ENCODE data around the gene APBA2. TPM values are rescaled to one million over a fixed set of nuclear protein-coding genes. Genes with fewer than 3 reads are reported as not detected.
A peak's percentile ranks its signal among the peaks of the same experiment; 100 is the strongest.
"Not testable (repeated sequence)": the region's sequence is repeated elsewhere in the genome, so short reads cannot be mapped to it uniquely, and the experiment has no call there.

APBA2 gene
- total and polyA plus RNA-seq, 5 donors: 0.17 to 0.95 (median 0.38) TPM

DNA sequence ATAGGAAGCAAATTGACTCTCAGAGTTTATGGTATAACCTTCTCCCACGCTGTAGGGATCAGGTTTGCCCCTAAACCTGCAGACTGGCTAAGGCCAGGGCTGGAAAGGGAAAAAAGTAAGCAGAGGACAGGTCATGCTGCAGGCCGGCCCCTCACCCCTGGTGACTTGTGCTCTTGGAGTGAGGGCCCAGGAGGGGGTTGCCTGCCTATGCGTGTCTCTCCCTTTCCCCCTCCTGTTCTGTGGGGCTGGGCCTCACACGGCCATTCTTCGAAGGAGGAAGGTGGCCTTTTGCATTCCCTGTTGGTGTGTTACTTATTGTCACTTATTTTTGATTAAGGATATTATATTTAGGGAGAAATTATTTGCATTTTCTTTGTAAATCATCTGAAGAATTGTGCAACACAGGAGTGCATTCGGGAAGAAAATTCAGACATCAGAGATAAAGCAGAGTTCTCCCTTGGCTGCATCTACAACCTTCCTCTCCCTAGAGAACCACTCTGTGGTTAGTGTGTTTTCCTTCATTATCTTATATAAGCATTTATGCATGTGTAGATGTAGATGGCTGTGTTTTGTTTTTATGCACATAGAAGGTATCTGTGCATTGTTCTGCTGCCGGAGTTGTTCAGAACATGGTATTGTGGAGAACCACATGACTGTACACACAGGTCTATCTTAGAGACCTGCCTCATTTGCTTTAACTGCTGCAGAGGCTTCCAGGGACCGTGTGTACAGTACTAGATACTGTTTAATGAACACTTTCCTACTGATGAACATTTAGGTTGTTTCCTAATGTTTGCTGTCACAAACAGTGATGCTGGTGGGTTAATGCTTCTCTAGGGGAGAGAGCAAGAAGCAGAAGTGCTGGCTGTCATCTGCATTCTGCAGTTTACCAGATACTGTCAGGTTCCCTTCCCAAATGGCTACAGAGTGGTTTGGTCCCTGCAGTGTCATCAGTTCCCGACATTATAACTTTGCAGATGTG lies 133.5 kb downstream of the APBA2 start:
- Histone ChIP-seq H3K27me3 (ENCODE audit: control insufficient read depth, insufficient read depth) (no peaks in the 10 kb centered on the region), H3K27ac (ENCODE audit: low read length) (no peak overlapping the region), H3K4me1 (ENCODE audit: control insufficient read depth, insufficient read depth, low read length) (no peaks in the 10 kb centered on the region), H3K9me3 (ENCODE audit: control insufficient read depth, low read length) (no peaks in the 10 kb centered on the region), H3K4me3 (ENCODE audit: low read length) (no peak overlapping the region)
- DNase-seq (no peak), ATAC-seq (no peak)
- WGBS: 58% methylated on average over 9 of the region's 9 CpGs
- intact Hi-C loops (cut with DNase I): no loop called here

- Histone ChIP-seq H3K4me3 (ENCODE audit: low read length) (no peak overlapping the region), H3K4me1 (ENCODE audit: control insufficient read depth, insufficient read depth, low read length) (no peaks in the 10 kb centered on the region), H3K9me3 (ENCODE audit: control insufficient read depth, low read length) (no peaks in the 10 kb centered on the region), H3K27ac (ENCODE audit: low read length) (no peak overlapping the region), H3K27me3 (ENCODE audit: control insufficient read depth, insufficient read depth) (no peaks in the 10 kb centered on the region)
- intact Hi-C loops (cut with DNase I): no loop called here
- ATAC-seq (no peak), DNase-seq (no peak)
- WGBS: 41% methylated on average over 7 of the region's 7 CpGs
Measured at GRCh38 chr15:29021857-29022256, 136.1 kb downstream of the APBA2 start.

DNA sequence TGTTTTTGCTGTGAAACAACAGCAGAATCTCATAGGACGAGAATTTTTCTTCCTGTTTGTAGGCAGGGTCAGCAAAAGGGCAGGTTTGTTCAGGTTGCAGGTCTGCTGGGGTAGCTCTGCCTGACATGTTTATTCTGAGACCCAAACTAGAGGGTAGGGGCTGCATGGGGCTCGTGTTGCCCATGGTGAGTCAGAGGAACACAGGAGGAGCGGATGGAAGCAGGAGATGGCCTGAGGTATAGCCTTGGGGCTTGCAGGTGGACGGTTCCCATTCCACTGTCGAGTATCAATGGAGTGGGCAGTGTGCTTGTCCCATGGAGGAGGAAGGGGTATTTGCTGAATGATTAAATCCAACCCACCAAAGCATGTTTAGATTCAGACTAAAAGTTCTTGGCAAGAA lies 138.9 kb downstream of the APBA2 start:
- DNase-seq (no peak), ATAC-seq (no peak)
- Histone ChIP-seq H3K27ac (ENCODE audit: low read length) (no peak overlapping the region), H3K4me3 (ENCODE audit: low read length) (no peak overlapping the region), H3K27me3 (ENCODE audit: control insufficient read depth, insufficient read depth) (no peaks in the 10 kb centered on the region), H3K9me3 (ENCODE audit: control insufficient read depth, low read length) (no peaks in the 10 kb centered on the region), H3K4me1 (ENCODE audit: control insufficient read depth, insufficient read depth, low read length) (no peaks in the 10 kb centered on the region)
- WGBS: 69% methylated on average over 5 of the region's 5 CpGs
- intact Hi-C loops (cut with DNase I): no loop called here

DNA sequence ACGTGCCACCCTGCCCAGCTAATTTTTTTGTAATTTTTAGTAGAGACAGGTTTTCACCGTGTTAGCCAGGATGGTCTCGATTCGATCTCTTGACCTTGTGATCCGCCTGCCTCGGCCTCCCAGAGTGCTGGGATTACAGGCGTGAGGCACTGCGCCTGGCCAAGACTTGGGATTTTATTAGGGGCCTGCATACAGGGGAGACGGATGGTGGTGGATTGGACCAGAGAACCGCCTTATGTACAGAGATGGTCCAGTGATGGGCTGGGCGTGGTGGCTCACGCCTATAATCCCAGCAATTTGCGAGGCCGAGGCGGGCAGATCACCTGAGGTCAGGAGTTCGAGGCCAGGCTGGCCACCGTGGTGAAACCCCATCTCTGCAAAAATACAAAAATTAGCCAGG lies 139.6 kb downstream of the APBA2 start:
- H3K27ac ChIP-seq (ENCODE audit: low read length); H3K27me3 ChIP-seq (ENCODE audit: control insufficient read depth, insufficient read depth); H3K4me1 ChIP-seq (ENCODE audit: control insufficient read depth, insufficient read depth, low read length); ATAC-seq; H3K4me3 ChIP-seq (ENCODE audit: low read length); DNase-seq; H3K9me3 ChIP-seq (ENCODE audit: control insufficient read depth, low read length); intact Hi-C loops (cut with DNase I): not testable (repeated sequence)
- WGBS: 95% methylated on average over 17 of the region's 17 CpGs

GRCh38 chr15:29028158-29028557 lies 142.4 kb downstream of the APBA2 start:
- DNase-seq; H3K4me3 ChIP-seq (ENCODE audit: low read length); intact Hi-C loops (cut with DNase I); ATAC-seq; H3K4me1 ChIP-seq (ENCODE audit: control insufficient read depth, insufficient read depth, low read length); H3K27ac ChIP-seq (ENCODE audit: low read length); H3K27me3 ChIP-seq (ENCODE audit: control insufficient read depth, insufficient read depth); H3K9me3 ChIP-seq (ENCODE audit: control insufficient read depth, low read length): not testable (repeated sequence)

- DNase-seq: no peak
- intact Hi-C loops (cut with DNase I): no loop called here
- WGBS: 95% methylated on average over 17 of the region's 17 CpGs
- Histone ChIP-seq H3K9me3 (ENCODE audit: control insufficient read depth, low read length) (no peaks in the 10 kb centered on the region), H3K27ac (ENCODE audit: low read length) (no peak overlapping the region), H3K27me3 (ENCODE audit: control insufficient read depth, insufficient read depth) (no peaks in the 10 kb centered on the region), H3K4me1 (ENCODE audit: control insufficient read depth, insufficient read depth, low read length) (no peaks in the 10 kb centered on the region), H3K4me3 (ENCODE audit: low read length) (no peak overlapping the region)
- ATAC-seq: peak in 1 of 2 donors; percentile 14
Measured at GRCh38 chr15:29029651-29030195, 143.9 kb downstream of the APBA2 start.

DNA sequence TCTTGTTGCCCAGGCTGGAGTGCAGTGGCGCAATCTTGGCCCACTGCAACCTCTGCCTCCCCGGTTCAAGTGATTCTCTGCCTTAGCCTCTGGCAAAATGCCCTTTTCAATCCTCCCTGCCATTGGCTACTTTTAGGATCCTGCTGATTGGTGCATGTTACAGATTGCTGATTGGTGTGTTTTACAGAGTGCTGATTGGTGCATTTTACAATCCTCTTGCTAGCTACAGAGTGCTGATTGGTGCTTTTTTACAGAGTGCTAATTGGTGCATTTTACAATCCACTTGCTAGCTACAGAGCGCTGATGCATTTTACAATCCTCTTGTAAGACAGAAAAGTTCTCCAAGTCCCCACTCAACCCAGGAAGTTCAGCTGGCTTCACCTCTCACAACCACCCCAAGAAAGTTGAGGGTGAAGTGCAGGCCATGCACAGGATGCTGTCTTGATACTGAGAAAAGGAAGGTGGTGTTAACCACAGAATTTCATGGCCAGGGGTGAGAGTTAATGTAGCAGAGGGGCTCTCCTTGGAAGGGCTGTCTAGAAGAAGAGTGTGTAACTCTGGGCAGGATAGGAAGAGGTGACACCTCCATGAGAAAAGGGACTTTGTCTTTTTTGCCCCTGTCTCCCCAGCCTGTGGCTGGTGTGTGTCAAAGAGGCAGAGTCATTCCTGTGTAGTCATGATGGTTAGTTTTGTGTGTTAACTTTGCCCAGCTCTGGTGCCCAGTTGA lies 145.9 kb downstream of the APBA2 start:
- no peak overlapping the region for H3K27ac ChIP-seq (ENCODE audit: low read length)
- no peaks in the 10 kb centered on the region for H3K4me1 ChIP-seq (ENCODE audit: control insufficient read depth, insufficient read depth, low read length)
- ATAC-seq (no peak), DNase-seq (no peak)
- no peak overlapping the region for H3K4me3 ChIP-seq (ENCODE audit: low read length)
- 91% methylated on average over 3 of the region's 3 CpGs for WGBS
- no peaks in the 10 kb centered on the region for H3K9me3 ChIP-seq (ENCODE audit: control insufficient read depth, low read length)
- H3K27me3 ChIP-seq (ENCODE audit: control insufficient read depth, insufficient read depth): no peaks in the 10 kb centered on the region
- intact Hi-C loops (cut with DNase I): no loop called here

GRCh38 chr15:29032229-29032625 lies 146.5 kb downstream of the APBA2 start:
- DNase-seq (no peak), ATAC-seq (no peak)
- no peak overlapping the region for H3K27ac ChIP-seq (ENCODE audit: low read length)
- intact Hi-C loops (cut with DNase I): no loop called here
- no peak overlapping the region for H3K4me3 ChIP-seq (ENCODE audit: low read length)
- WGBS: 83% methylated on average over 4 of the region's 4 CpGs
- H3K4me1 ChIP-seq (ENCODE audit: control insufficient read depth, insufficient read depth, low read length): no peaks in the 10 kb centered on the region
- no peaks in the 10 kb centered on the region for H3K27me3 ChIP-seq (ENCODE audit: control insufficient read depth, insufficient read depth)
- peaks cover under 1% of the 10 kb centered on the region for H3K9me3 ChIP-seq (ENCODE audit: control insufficient read depth, low read length)

- Histone ChIP-seq H3K27me3 (ENCODE audit: control insufficient read depth, insufficient read depth) (no peaks in the 10 kb centered on the region), H3K4me3 (ENCODE audit: low read length) (no peak overlapping the region), H3K4me1 (ENCODE audit: control insufficient read depth, insufficient read depth, low read length) (no peaks in the 10 kb centered on the region), H3K27ac (ENCODE audit: low read length) (no peak overlapping the region), H3K9me3 (ENCODE audit: control insufficient read depth, low read length) (peaks cover 3% of the 10 kb centered on the region)
- WGBS: 89% methylated on average over 5 of the region's 5 CpGs
- no peak for DNase-seq
- no peak for ATAC-seq
- intact Hi-C loops (cut with DNase I): no loop called here
Measured at GRCh38 chr15:29032751-29033150, 147.0 kb downstream of the APBA2 start.

DNA sequence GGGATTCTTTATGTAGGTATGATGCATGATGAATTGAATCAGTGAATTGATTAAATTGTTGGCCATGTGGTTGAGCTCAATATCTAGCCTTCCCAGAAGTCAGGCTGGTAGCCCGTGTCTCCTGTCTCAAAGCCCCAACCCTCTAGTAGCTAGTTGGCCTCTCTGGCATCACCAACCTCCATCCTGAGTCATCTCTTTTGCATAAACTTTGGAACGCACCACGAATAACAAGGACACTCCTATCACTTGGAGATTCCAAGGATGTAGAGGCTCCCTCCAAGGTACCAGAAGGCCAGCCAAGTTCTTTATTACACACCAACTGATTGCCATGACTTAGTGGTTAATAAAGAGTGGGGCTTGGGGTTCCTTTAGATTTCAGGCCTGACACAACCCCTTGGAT lies 148.4 kb downstream of the APBA2 start:
- H3K9me3 ChIP-seq (ENCODE audit: control insufficient read depth, low read length): peaks cover 3% of the 10 kb centered on the region
- intact Hi-C loops (cut with DNase I): no loop called here
- H3K4me1 ChIP-seq (ENCODE audit: control insufficient read depth, insufficient read depth, low read length): no peaks in the 10 kb centered on the region
- no peak overlapping the region for H3K27ac ChIP-seq (ENCODE audit: low read length)
- DNase-seq: no peak
- H3K27me3 ChIP-seq (ENCODE audit: control insufficient read depth, insufficient read depth): no peaks in the 10 kb centered on the region
- WGBS: 67% methylated on average over 3 of the region's 3 CpGs
- no peak for ATAC-seq
- no peak overlapping the region for H3K4me3 ChIP-seq (ENCODE audit: low read length)
